Caco-2 (cell line): ENCODE results near the gene DMC1. TPM values are rescaled to one million over a fixed set of nuclear protein-coding genes. Genes with fewer than 3 reads are reported as not detected.

ENCODE experiments used
- BruUV-seq: library from RNA; stranded (reverse); fragments of 400-500 nt; replicated peaks from 2 replicates; lab custom pipeline; 2021; lab: Mats Ljungman, UMichigan
- CTCF ChIA-PET: fragments of 300-600 bp; sonication (Branson Sonifier 250); formaldehyde crosslinking; loops from one replicate; lab custom pipeline; 2022; ENCODE audit warnings: antibody characterized with exemption; lab: Charles Lee
- POLR2A ChIA-PET: fragments of 300-600 bp; sonication (Branson Sonifier 250); formaldehyde crosslinking; loops from one replicate; lab custom pipeline; 2022; ENCODE audit warnings: antibody characterized with exemption; lab: Charles Lee
- DNase-seq, 2 experiments: peaks; one replicate each; pipeline versions ENCODE4 v3.0.0 to v3.0.0-alpha.2; 2020 to 2022
- H3K27me3 ChIP-seq: replicated peaks from 2 replicates; pipeline ENCODE4 v1.6.0; 2011; ENCODE audit warnings: low read length; ENCODE audit not compliant: control insufficient read depth, insufficient read depth
- H3K36me3 ChIP-seq: 2 replicates; pipeline ENCODE4 v1.5.1; 2011; ENCODE audit warnings: low read length; ENCODE audit not compliant: control insufficient read depth, insufficient read depth
- H3K4me1 ChIP-seq: fragments of 250-450 bp; sonication (Bioruptor Pico); 2 replicates; pipeline ENCODE4 v1.5.1; 2020; ENCODE audit warnings: mild to moderate bottlenecking
- H3K4me3 ChIP-seq: 2 replicates; pipeline ENCODE4 v1.5.1; 2011; ENCODE audit warnings: low read depth, mild to moderate bottlenecking, control low read depth, low read length
- H3K9me3 ChIP-seq: fragments of 250-450 bp; sonication (Bioruptor Pico); 2 replicates; pipeline ENCODE4 v1.5.1; 2020; ENCODE audit warnings: mild to moderate bottlenecking, moderate library complexity
- H3K27ac Mint-ChIP-seq: one replicate; pipeline ENCODE4 v1.8.0; 2022; ENCODE audit warnings: mixed read lengths; ENCODE audit not compliant: unreplicated experiment
- H3K27me3 Mint-ChIP-seq: one replicate; pipeline ENCODE4 v1.8.0; 2022; ENCODE audit warnings: mixed read lengths; ENCODE audit not compliant: insufficient read depth, unreplicated experiment
- H3K36me3 Mint-ChIP-seq: one replicate; pipeline ENCODE4 v1.8.0; 2022; ENCODE audit warnings: mild to moderate bottlenecking, mixed read lengths; ENCODE audit not compliant: insufficient read depth, unreplicated experiment
- H3K4me1 Mint-ChIP-seq: one replicate; pipeline ENCODE4 v1.8.0; 2022; ENCODE audit warnings: low read depth, mixed read lengths; ENCODE audit not compliant: unreplicated experiment
- H3K4me3 Mint-ChIP-seq: one replicate; pipeline ENCODE4 v1.8.0; 2022; ENCODE audit warnings: mild to moderate bottlenecking, moderate library complexity, mixed read lengths; ENCODE audit not compliant: unreplicated experiment
- H3K9me3 Mint-ChIP-seq: one replicate; pipeline ENCODE4 v1.8.0; 2022; ENCODE audit warnings: mixed read lengths; ENCODE audit not compliant: unreplicated experiment
- CTCF ChIP-seq, 2 experiments: fragments of 200-600 bp in 1 of 2; IDR thresholded peaks; 1 replicate in 1 of 2; 2 replicates in 1 of 2; pipeline versions ENCODE4 v1.5.1 to v1.8.0; 2011 to 2022; ENCODE audit warnings: antibody characterized with exemption in 1 of 2, control low read depth in 1 of 2, inconsistent platforms in 1 of 2, low read depth in 1 of 2, low read length in 1 of 2, mild to moderate bottlenecking in 1 of 2, moderate library complexity in 1 of 2; ENCODE audit not compliant: insufficient read depth in 1 of 2, severe bottlenecking in 1 of 2, unreplicated experiment in 1 of 2
- intact Hi-C: fragments of 100-400 bp; cut with micrococcal nuclease; formaldehyde crosslinking; loops from one replicate; pipeline ENCODE4 v1.10.0; 2022; ENCODE audit not compliant: unreplicated experiment
- total RNA-seq: library from RNA; stranded (reverse); gene quantifications from 2 replicates; pipeline ENCODE4 v1.2.3, GENCODE V29; 2022

The DMC1 gene
- total RNA-seq, 1 experiment from 2014 or later, result 1.1 TPM

- Histone ChIP-seq H3K27me3 (no peaks in the 10 kb centered on the region), H3K4me1 (peaks cover 5% of the 10 kb centered on the region; the same call in 1 of the 2 replicates), H3K36me3 (no peaks in the 10 kb centered on the region), H3K9me3 (no peaks in the 10 kb centered on the region), H3K4me3 (peak overlapping the region; percentile 92)
- Mint-ChIP-seq H3K36me3 (no peaks in the 10 kb centered on the region), H3K4me3 (peak overlapping the region; percentile 87), H3K4me1 (peaks cover 11% of the 10 kb centered on the region), H3K27ac (peak overlapping the region; percentile 82), H3K9me3 (no peaks in the 10 kb centered on the region), H3K27me3 (no peaks in the 10 kb centered on the region)
- BruUV-seq, result TSS peak; percentile 84
- ChIA-PET POLR2A (no interaction called here), CTCF (interaction anchor here (0.7 kb wide), 1 partner anchor 519 kb away, joined by 5 read pairs; no protein-coding TSS in a partner anchor)
- intact Hi-C loops, result loop anchor here (1.0 to 5.0 kb wide), 3 partner anchors 89 to 519 kb away; partner anchors contain the start of gene MAFF
- DNase-seq, result peak in 1 of 2 experiments; percentile 15
- peak in 1 of 2 experiments; percentile 8 for TF ChIP-seq CTCF (IDR thresholded peaks at IDR 0.05; ENCODE audit: insufficient read depth in 1 of 2, low read depth in 1 of 2, low read length in 1 of 2, severe bottlenecking in 1 of 2, unreplicated experiment in 1 of 2)
Measured at GRCh38 chr22:38570779-38571364, 889 bp upstream of the DMC1 start.

- peak overlapping the region; percentile 92 for H3K4me3 ChIP-seq
- POLR2A ChIA-PET, result no interaction called here
- no peaks in the 10 kb centered on the region for H3K36me3 ChIP-seq
- BruUV-seq, result TSS peak; percentile 86
- Mint-ChIP-seq H3K9me3 (no peaks in the 10 kb centered on the region), H3K36me3 (no peaks in the 10 kb centered on the region), H3K27me3 (no peaks in the 10 kb centered on the region), H3K4me1 (peaks cover 11% of the 10 kb centered on the region), H3K4me3 (peak overlapping the region; percentile 87), H3K27ac (peak overlapping the region; percentile 82)
- intact Hi-C loops, result no loop called here
- DNase-seq, result no peak
- H3K27me3 ChIP-seq, result no peaks in the 10 kb centered on the region
- no peaks in the 10 kb centered on the region for H3K9me3 ChIP-seq
- no peak for TF ChIP-seq CTCF (IDR thresholded peaks at IDR 0.05; ENCODE audit: insufficient read depth in 1 of 2, low read depth in 1 of 2, low read length in 1 of 2, severe bottlenecking in 1 of 2, unreplicated experiment in 1 of 2)
- CTCF ChIA-PET, result interaction anchor here (0.6 kb wide), 1 partner anchor 79 kb away, joined by 4 read pairs; no protein-coding TSS in a partner anchor
- peaks cover 5% of the 10 kb centered on the region; the same call in 1 of the 2 replicates for H3K4me1 ChIP-seq
Measured at GRCh38 chr22:38569181-38569971, 607 bp downstream of the DMC1 start.

GRCh38 chr22:38567531-38568285 lies 2.3 kb downstream of the DMC1 start:
- TF ChIP-seq CTCF (IDR thresholded peaks at IDR 0.05; ENCODE audit: insufficient read depth in 1 of 2, low read depth in 1 of 2, low read length in 1 of 2, severe bottlenecking in 1 of 2, unreplicated experiment in 1 of 2), result no peak
- no peak overlapping the region for H3K4me3 ChIP-seq
- H3K9me3 ChIP-seq, result no peaks in the 10 kb centered on the region
- POLR2A ChIA-PET, result no interaction called here
- H3K4me1 ChIP-seq, result peaks cover 5% of the 10 kb centered on the region; the same call in 1 of the 2 replicates
- H3K27me3 ChIP-seq, result no peaks in the 10 kb centered on the region
- intact Hi-C loops, result no loop called here
- Mint-ChIP-seq H3K4me3 (no peak overlapping the region), H3K27me3 (no peaks in the 10 kb centered on the region), H3K27ac (no peak overlapping the region), H3K9me3 (no peaks in the 10 kb centered on the region), H3K36me3 (no peaks in the 10 kb centered on the region), H3K4me1 (peaks cover 11% of the 10 kb centered on the region)
- CTCF ChIA-PET, result no interaction called here
- BruUV-seq, result no TSS peak
- H3K36me3 ChIP-seq, result no peaks in the 10 kb centered on the region
- DNase-seq, result no peak
